A204.1 (cell line): ENCODE measurements around the gene CCDC27.

Experiments
- FAIRE-seq: peaks from 2 replicates; lab custom pipeline; 2012; peaks lifted over from hg19 to GRCh38; lab: Jason Lieb, UNC

Gene CCDC27

DNA sequence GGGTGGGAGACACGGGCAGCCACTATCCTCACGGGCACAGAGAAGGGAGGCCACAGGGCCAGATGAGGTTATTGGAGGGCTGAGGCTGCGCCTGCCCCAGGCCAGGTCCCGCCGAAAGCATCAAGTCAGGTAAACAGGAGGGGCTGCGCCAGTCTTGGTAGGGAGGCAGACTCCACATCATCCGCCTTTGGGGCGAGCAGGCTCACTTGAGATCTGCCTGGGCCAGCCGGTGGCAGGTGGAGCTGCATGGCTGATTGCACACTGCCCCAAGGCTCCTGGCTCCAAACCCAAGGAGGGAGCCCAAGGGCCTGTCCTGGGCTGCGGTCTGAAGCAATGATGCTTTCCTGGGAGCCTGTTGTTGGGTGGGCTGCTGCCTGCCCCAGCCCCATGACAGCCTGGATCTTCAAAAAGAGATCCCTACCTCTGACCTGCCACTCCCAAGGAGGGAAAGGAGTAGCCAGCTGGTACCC is 24.9 kb downstream of the CCDC27 start:
- no peak for FAIRE-seq

DNA sequence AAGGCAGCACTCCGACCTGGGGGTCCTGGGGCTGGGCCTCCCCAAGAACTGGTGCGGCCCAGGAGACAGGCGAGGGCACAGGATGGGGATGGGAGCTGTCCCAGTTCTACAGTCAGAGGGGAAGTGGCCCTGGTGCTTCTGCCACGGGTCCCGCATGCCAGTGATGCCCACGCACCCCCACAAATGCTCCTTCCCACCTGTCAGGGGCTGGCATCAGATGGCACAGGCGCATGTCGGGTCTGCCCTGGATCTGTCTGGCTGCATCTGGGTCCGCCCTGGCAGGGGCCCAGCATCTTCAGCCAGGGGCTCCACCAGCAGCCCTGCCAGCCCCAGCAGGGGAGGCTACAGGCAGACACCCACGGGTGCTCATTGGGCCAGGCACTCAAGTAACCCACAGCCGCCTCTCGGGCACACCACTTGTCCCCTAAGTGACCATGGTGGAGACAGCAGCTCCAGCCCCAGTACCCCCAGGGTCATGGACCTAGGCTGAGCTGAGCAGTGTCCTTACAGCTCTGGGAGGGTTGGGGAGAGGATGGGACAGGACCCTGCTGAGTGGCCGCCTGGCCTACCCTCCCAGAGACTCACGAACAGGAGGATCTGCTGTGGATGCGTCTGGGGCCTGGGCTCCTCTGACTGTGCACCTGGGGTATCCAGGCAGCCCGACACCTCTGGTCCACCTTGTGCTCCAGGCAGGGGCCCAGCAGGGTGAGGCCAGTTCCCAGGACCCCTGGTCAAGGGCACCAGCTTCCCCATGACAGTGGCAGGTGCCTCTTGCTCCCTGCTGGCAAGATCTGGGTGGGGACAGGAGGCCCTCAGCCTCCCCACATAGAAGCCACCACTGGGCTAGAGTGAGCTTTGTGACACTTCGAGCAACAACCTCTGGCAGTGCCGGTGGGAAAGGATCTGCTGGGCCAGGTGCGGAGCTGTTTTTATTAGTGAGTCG is 25.7 kb downstream of the CCDC27 start:
- FAIRE-seq = no peak

DNA sequence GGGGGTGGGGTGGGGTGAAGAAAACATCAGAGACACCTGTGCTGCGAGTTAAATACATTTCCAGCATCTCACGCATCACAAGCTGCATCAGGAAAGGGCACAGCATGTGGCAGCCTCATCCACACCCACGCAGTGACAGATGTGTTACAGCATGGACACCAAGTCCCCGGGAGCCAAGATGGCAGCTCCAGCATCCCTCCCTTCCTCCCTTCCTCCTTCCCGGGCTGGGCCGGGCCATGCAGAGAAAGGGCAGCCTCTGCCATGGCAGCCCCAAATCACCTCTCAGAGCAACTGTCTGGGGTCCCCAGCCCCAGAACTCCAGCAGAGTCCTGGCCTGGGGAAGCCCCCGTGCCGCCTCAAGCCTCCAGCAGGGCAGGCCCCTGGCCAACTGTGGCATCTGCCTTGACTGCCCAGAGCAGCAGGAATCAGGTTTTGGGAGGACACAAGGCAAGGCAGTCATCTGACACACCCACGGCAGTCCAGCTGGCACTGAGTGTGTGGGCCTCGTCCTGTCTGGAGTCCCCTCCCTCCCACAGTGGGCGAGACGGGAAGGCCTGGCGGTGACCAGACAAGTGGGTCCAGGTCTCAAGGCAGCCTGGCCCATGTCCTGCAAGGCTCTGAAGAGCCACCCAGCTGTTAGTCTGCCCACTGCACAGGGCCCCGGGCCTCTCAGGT is 26.5 kb downstream of the CCDC27 start:
- FAIRE-seq = no peak

DNA sequence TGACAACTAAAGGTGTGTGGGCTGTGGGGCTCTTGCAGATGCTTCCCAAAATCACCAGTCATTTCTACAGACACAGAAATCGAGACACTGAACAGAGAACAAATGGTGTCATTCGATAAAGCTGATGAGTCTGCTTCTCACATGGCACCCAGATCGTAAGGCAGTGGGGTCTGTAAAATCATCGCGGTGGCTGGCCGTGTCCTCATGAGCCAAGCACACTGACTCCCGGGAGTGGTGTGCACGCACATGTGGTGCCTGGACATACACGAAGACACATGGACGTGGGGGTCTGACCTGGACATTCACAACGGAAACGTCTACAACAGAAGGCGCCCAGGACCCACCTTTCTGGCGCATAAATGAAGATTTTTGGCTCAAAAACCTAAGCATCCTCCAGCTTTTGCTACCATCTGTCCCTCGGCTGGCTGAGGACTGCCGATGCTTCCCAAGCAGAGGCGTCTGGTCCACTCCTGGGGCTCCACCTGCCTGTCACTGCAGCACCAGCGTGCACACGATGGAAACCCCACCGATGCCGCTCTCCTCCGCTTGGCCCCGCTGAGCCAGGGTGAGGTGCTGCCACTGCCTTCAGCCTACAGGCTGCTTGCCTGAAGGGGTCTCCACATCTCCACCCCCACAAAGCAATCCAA is 27.1 kb downstream of the CCDC27 start:
- FAIRE-seq = no peak

DNA sequence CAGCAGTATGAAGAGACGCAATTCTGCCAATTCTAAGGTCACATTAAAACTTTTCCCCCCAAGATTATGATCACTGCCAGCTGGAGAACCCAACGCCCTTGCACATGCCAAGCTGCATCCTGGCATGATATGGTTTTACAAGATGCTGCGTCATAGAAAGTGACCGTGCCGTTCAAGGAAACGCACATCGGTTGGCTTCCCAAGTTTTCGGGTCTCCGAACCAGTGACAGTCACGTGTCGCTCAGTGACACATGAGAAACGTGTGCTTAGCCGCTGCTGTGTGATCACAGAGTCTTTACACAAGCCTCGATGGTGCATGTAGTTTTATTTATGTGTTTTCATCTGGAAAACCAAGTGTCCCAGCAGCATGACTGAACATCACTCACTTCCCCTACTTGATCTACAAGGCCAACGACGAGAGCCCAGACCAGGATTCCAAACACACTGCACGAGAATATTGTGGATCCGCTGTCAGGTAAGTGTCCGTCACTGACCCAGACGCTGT is 27.7 kb downstream of the CCDC27 start:
- FAIRE-seq = no peak

DNA sequence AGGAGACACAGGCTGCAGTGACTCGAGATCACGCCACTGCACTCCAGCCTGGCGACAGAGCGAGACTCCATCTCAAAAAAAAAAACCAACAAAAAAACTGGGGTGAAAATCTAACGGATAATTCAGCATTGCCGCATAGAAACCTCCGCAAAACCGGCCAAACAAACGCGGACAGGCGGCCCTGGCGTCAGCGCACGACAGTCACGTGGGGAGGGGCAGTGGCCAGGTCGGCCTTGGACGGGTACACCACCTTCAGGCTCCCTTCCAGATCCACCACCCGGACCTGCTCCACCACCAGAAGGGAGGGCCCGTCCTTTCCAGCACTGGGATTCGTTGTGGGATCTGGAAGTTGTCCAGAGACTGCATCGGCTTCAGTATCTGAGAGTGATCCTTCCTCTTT is 28.7 kb downstream of the CCDC27 start:
- FAIRE-seq = no peak

DNA sequence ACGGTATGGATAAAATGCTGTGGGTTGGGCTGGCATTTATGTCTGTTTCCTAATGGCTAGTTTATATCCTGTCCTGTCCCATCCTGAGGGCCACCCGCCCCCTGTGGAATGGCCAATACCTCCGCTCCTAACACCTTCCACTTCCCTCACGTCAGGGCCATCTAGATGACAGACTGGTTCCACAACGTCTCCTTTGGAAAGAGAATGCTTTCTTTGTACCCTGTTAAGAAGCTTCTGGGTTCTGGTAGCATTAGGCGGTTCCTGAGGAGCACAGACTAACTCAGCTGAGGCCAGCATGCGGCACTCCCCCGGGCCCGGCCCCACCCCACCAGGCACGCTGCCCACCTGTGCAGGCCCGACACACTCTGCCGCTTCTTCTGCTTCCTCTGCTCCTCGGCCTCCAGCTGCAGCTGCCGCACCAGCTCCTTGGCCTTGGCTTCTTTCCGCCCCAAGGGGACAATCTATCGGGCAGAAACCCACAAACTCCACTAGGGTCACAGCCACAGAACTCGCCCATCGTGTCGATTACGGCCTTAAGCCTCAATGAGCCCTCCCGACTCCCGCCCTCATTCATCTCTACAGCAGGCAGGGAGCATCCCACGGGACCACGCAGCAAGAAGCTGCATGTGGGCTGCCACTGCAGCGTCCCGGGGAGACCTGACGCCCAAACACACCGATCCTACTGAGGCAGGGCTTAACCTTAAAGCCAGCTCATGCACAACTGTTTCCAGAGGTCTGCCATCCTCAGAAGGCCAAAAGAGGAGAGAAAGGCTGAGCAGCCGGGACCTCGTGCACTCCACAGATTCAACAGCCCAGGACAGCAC is 31.6 kb downstream of the CCDC27 start:
- no peak for FAIRE-seq

DNA sequence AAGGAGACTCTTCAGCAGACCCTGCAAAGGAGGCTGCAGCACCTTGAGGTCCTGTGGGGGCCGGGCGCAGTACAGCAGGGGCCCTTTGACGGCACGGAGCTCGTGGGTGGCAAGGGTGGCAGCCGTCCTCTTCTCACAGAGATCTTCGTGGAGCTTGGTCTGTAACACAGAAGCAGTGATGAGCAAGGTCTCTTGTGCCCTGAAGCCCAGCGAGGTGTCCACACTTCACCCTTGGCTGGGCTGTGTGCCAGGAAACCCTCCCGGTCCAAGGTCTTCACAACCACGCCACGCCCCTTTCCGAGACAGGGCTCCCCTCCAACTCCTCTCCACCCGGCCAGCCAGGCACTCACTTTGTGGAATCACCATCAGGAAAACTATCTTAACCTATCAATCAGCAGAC is 32.8 kb downstream of the CCDC27 start:
- no peak for FAIRE-seq

DNA sequence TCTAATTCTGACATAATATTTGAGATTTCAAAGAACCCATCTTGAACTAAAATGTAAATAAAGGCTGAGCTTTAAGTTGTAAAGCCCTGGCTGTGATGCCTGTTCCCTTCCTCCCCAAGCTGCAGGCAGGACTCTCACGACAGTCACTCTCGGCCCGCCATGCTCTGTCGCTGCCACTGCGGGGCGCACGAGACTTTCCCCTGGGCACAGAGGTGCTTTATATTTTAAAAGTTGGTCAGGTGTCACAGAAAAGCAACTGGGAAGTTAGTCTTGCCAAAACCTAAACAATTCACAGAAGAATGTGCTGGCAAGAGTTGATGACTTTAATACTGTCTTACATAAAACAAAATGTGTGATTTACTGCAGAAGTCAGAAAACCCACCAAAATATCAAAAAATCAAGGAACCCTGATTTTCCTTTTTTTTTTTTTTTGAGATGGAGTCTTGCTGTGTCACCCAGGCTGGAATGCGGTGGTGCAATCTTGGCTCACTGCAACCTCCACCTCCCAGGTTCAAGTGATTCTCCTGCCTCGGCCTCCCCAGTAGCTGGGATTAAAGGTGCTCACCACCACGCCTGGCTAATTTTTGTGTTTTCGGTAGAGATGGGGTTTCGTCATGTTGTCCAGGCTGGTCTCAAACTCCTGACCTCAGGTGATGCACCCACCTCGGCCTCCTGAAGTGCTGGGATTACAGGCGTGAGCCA is 33.4 kb downstream of the CCDC27 start:
- no peak for FAIRE-seq

DNA sequence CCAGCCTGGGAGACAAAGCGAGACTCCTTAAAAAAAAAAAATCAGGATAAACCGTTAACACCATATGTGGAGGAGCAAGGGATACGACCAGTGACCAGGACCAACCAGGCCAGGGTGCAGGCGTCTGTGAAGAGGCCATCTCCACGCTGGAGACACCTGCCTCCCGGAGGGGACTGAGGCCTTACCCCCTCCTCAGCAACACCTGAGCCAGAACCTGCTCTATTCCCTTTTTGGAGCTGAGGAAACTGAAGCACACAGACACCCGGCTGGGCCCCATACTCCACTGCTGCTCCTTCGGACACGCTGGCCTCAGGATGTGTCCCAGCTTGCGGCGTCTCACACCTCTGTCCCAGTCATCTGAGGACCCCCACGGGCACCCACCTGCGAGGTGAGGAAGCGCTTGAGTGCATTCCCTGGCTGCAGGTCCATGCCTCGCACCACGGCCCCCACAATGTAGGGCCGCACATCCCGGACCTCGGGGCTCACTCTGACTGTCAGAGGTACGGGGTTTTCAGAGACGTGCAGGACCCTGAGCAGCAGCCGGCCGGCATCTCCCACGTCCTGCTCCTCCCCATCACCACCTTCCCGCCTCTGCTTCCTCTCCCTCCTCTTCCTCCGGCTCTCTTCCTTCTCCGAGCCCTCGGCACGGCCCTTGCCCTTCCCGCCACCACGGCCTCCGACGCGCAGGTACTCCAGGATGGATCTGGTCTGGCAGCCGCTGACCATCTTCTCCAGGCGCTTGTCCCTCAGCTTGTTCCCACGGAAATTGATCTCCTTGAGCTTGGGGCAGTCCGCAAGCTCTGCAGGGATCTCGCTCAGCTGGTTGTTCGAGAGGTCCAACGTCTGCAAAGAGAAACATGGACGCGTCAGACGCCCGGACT is 34.5 kb downstream of the CCDC27 start:
- FAIRE-seq = no peak

DNA sequence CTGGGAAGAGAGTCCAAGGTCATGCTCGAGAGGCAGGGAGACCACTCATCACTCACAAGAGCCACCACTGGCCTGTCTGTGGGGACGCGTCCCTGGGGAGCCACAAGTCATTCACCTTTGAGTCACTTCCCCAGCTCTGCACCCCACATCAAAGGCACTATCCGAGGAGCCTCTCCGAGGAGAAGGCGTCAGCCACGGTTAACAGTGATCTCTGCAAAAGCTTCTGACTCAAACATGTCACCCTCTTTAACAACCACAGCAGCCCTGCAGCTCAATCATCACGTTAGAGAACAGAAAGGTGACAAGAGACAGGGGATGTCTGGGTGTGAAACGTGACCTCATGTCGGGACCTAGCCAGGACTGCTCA is 35.1 kb downstream of the CCDC27 start:
- no peak for FAIRE-seq

DNA sequence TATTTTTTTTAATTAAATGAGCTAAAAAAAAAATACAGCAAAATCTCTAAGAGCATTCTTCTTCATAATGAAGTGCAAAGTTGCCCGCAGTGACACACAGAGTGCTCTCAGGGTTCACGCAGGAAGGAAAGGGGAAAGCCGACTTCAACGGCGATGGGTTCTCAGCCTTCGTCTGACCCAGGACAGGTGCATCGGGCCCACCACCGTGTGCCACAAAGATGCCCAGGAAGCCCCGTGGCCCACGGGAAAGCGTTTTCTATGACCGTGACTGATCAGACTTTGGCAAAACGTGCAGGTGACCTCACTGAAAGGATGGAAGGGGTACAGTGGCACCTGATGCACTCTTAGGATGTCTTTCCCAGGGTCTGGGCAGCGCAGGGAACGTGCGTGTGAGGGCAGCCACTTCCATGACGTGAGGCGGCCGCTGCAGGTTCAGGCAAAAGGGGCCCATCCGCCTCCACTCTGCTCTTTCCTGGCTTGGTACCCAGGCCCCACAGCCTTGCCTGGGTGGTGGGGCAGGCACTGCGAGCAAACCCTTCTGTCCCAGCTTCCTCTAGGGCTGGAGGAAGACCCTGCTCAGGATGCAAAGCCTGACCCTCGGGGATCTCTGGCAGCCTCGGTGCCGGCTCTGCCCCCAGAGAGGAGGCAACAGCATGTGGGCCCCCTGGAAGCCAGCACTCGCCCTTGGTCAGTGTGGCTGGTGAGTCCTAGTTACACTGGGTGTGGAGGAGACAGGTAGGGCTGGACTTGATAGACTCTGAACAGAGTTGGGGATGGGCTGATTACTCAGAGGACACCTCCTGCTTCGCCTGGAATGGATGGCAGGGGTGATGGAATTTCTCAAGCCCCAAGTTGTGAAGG is 35.7 kb downstream of the CCDC27 start:
- FAIRE-seq = no peak

DNA sequence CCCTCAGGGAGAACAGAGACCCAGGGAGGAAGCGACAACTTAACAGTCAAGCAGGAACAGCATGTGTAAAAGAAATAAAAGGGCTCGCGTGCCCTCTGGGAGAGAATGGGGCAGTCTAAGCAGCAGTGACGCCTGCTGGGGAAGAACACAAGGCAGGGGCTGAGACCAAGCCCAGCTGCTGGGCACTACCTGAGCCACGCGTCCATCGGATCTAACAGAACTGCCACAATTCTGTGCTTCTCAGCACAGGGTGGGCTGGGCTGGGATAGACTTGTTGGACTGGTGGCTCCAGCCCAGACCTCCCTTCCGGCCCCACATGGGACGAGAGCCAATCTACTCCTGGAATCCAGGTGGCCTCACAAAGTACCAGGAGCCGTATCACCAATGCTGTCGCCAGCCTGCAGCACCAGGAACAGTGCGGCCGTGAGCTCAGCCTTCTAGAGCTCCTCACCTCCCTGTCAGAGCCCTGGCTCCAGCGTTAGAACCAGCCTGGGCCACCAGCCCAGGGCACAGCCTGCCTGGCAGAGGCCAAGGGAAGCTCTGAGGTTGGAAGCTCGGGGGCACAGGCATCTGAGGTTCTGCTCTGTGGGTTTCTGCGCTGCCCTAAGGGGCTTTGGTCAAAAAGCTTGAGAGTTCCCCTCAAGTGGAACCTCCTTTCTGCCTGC is 36.6 kb downstream of the CCDC27 start:
- FAIRE-seq = no peak

DNA sequence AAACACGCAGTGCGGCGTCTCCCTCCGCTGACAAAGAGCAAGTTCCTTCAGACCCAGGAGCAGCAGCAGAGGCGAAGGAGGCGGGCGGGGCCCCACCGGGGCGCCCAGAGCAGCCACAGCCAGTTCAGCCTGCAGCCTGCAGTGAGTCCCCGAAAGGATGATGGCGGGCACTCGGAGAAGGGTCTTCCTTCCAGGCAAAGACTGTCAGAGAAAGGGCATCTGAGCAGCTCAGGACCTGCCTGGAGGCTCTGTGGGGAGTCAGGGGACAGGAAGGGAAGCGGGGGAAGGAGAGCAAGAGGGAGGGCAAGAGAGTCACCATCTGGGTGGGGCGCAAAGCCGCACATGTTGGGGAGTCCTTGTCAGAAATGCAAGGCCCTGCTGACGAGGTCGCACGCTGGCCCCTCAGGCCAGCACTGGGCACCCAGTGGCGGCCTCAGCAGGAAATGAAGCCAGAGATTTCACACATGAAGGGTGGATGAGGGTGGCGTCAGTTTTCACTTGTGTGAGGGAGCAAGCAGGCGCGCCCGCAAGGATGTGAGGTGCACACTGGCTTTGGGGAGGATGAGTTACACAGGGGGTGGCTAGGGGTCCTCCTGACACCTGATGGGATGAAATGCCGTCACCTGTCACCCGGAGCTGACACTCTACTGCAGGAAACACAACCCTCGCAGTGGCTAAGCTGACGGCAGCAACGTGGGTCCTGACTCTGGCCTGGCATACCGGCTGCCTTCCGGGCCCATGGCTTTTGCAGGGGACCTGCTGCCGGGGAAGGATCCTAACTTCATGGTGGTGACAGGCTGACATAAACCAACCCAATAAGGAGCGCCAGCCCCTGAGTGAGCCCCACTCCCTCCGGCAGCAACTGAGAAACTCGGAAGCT is 37.4 kb downstream of the CCDC27 start:
- FAIRE-seq = no peak

DNA sequence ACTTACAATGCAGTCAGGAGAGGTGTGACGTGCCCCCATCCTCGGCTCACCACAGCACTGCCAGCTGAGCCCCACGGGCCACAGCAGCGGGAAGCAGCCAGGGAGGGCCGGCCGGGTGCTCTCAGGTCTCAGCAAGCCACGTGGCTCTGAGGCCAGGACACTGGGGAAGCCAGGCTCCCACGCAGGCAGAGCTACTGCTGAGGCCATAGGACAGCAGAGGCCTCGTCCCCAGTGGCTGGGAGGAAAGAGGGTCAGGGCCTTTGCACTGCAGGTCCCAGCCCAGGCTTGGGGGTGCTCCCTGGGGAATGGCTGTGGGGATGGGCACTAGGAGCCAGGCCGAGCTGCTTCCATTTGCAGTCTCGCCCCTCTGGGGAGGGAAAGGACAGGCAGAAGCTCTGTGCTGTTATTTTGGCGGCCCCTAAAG is 38.3 kb downstream of the CCDC27 start:
- FAIRE-seq = no peak

DNA sequence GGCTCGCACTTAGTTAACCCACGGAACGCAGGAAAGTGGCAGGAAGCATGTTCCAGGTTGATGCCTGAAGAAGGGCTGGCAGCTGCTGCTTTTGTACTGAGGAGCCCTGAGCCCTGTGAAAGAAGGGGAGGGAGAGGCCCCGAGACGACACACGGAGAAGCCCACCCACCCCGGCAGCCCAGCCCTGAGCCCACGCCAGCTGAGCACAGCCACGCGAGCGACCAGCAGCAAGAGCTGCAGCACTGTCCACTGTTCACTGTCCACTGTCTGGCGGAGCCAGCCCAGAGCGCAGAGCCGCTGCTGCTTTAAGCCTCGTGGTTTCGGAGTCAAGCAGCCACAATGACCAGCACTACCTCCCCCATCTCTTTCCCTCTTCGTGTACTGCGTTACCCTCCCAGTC is 38.7 kb downstream of the CCDC27 start:
- no peak for FAIRE-seq

DNA sequence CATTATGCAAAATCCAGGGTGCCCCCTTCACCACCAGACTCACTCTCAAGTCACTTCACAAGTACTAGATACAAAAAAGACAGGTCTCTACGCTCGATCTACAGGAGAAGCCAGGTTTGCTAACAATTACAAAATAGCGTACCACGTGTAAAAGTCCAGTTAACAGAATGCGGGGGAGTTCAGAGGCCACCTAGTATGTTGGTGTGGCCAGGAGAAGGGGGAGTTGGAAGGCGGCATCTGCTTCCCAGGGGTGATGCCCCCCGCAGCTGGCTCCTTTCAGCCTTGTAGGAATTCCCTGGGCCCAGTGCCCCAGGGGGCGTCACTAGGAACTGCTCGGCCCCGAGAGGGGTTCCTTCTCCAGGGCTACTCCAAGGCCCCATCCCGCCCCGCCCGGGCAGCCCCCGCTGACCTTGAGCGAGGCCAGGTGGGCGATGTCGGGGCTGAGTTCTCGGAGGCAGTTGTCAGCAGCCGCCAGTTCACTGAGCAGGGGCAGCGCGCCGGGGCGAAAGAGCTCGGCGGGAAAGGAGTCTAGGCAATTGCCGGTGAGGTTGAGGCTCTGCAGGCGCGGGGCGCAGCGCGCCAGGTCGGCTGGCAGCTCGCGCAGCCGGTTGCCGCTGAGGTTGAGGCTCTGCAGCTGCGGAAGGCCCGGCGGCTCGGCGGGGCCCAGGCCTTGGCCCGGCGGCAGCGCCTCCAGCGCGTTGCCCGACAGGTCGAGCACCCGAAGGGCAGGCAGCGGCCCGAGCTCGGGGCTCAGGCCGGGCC is 43.4 kb downstream of the CCDC27 start:
- no peak for FAIRE-seq
